K562 (cell line): ENCODE results near the gene FLT1. TPM values are rescaled to one million over a fixed set of nuclear protein-coding genes. Genes with fewer than 3 reads are reported as not detected.

Experiments used
- BCL6 ChIP-seq: fragments of 250-450 bp; sonication (Bioruptor Pico); IDR thresholded peaks from 2 replicates; pipeline ENCODE4 v1.4.0; 2020
- BHLHE40 ChIP-seq: IDR thresholded peaks from 2 replicates; pipeline ENCODE4 v1.6.1; 2011; ENCODE audit warnings: low read length, improper control_type of control experiment
- CBFA2T3 ChIP-seq: fragments of 450-650 bp; IDR thresholded peaks from 2 replicates; pipeline ENCODE4 v1.6.1; 2017
- CREBBP ChIP-seq: IDR thresholded peaks from one replicate; pipeline ENCODE4 v1.6.1; 2012; ENCODE audit warnings: low read depth, mild to moderate bottlenecking, control low read depth, inconsistent platforms, low read length
- EP300 ChIP-seq: IDR thresholded peaks from 2 replicates; pipeline ENCODE4 v1.6.1; 2012; ENCODE audit warnings: low read length, improper control_type of control experiment
- ESRRB ChIP-seq: fragments of 250-450 bp; sonication (Bioruptor Pico); IDR thresholded peaks from 2 replicates; pipeline ENCODE4 v1.5.0; 2020; ENCODE audit warnings: mild to moderate bottlenecking, moderate library complexity, borderline replicate concordance
- FOSL1 ChIP-seq: fragments of 200-800 bp; sonication (Bioruptor generic); conservative IDR thresholded peaks from 2 replicates; pipeline ENCODE4 v1.6.1; 2016; ENCODE audit warnings: missing genetic modification characterization, missing compliant biosample characterization
- IRF2 ChIP-seq: sonication (generic); formaldehyde crosslinking; IDR thresholded peaks from 2 replicates; pipeline ENCODE4 v1.8.1; 2022; ENCODE audit warnings: mild to moderate bottlenecking, missing genetic modification reagents
- MAX ChIP-seq: sonication (generic); formaldehyde crosslinking; IDR thresholded peaks from 2 replicates; pipeline ENCODE4 v1.9.0; 2022; ENCODE audit warnings: mild to moderate bottlenecking, missing genetic modification reagents
- MLLT1 ChIP-seq, 2 experiments: fragments of 450-650 bp; IDR thresholded peaks; 2 replicates each; pipeline ENCODE4 v1.6.1; 2016
- MTA2 ChIP-seq: fragments of 450-650 bp; IDR thresholded peaks from 2 replicates; pipeline ENCODE4 v1.6.1; 2016; ENCODE audit warnings: low read depth
- NR4A1 ChIP-seq, 2 experiments: fragments of 250-450 bp in 1 of 2; fragments of 450-650 bp in 1 of 2; sonication (Bioruptor Pico) in 1 of 2; IDR thresholded peaks; 2 replicates each; pipeline versions ENCODE4 v1.4.0 to v1.6.1; 2016 to 2020; ENCODE audit warnings: mild to moderate bottlenecking in 2 of 2, missing compliant biosample characterization in 1 of 2, missing genetic modification characterization in 1 of 2, moderate library complexity in 1 of 2
- RBM15 ChIP-seq: fragments of 200-400 bp; formaldehyde crosslinking; IDR thresholded peaks from 2 replicates; pipeline ENCODE4 v1.6.1; 2018; ENCODE audit warnings: mild to moderate bottlenecking, low read length, moderate library complexity; ENCODE audit not compliant: insufficient read depth
- RCOR1 ChIP-seq, 2 experiments: IDR thresholded peaks; 2 replicates each; pipeline ENCODE4 v1.6.1; 2012; ENCODE audit warnings: low read depth in 2 of 2, low read length in 2 of 2, borderline replicate concordance in 1 of 2, improper control_type of control experiment in 1 of 2
- TEAD2 ChIP-seq: fragments of 450-650 bp; IDR thresholded peaks from 2 replicates; pipeline ENCODE4 v1.6.1; 2016; ENCODE audit warnings: missing genetic modification characterization, control low read depth, missing compliant biosample characterization
- ZBTB7A ChIP-seq: IDR thresholded peaks from 2 replicates; pipeline ENCODE4 v1.6.1; 2011; ENCODE audit warnings: low read depth, mild to moderate bottlenecking, low read length, moderate library complexity, borderline replicate concordance; ENCODE audit not compliant: control insufficient read depth
- ZNF140 ChIP-seq: fragments of 250-450 bp; sonication (Bioruptor Pico); IDR thresholded peaks from 2 replicates; pipeline ENCODE4 v1.8.0; 2021; ENCODE audit warnings: moderate library complexity, mild to moderate bottlenecking, inconsistent platforms
- polyA plus RNA-seq, 8 experiments: library from polyadenylated mRNA; depleted of rRNA in 4 of 8; stranded (reverse) in 5 of 8; unstranded in 3 of 8; fragments of >200 nt; fragmentation: Nextera tagmentation in 2 of 8; fragmentation: Illumina TruSeq in 1 of 8; extraction: Ambion mirVana in 2 of 8; extraction: Trizol in 1 of 8; gene quantifications; 2 replicates each; pipeline versions ENCODE4 v1.2.1 to v1.2.3, GENCODE V29; 2011 to 2014; ENCODE audit warnings: inconsistent platforms in 1 of 8, missing spikeins in 1 of 8
- total RNA-seq, 7 experiments: library from RNA; depleted of rRNA in 6 of 7; stranded (reverse); fragments of >200 nt in 6 of 7; fragmentation: Illumina TruSeq in 2 of 7; extraction: Trizol in 2 of 7; gene quantifications; 2 replicates each; pipeline versions ENCODE4 v1.2.1 to v1.2.3, GENCODE V29; 2011 to 2021; ENCODE audit warnings: low replicate concordance in 1 of 7
- TF ChIP-seq, protein P1 (sequence below): fragments of 250-450 bp; sonication (Bioruptor Pico); IDR thresholded peaks from 2 replicates; pipeline ENCODE4 v1.5.0; 2021; ENCODE audit warnings: mild to moderate bottlenecking, moderate library complexity
- TF ChIP-seq, protein P2 (sequence below): fragments of 450-650 bp; IDR thresholded peaks from 2 replicates; pipeline ENCODE4 v1.7.0; 2016; ENCODE audit warnings: borderline replicate concordance
- TF ChIP-seq, protein P3 (sequence below): fragments of 150-350 bp; conservative IDR thresholded peaks from 2 replicates; pipeline ENCODE4 v1.6.1; 2014; ENCODE audit warnings: low read length

The FLT1 gene
- total and polyA plus RNA-seq, 9 of the 15 experiments (the other 6 are each of a cell fraction or from before 2014, with no cell fraction given), result 0.01 to 2.0 (median 0.22) TPM

- TF ChIP-seq, protein P1, sequence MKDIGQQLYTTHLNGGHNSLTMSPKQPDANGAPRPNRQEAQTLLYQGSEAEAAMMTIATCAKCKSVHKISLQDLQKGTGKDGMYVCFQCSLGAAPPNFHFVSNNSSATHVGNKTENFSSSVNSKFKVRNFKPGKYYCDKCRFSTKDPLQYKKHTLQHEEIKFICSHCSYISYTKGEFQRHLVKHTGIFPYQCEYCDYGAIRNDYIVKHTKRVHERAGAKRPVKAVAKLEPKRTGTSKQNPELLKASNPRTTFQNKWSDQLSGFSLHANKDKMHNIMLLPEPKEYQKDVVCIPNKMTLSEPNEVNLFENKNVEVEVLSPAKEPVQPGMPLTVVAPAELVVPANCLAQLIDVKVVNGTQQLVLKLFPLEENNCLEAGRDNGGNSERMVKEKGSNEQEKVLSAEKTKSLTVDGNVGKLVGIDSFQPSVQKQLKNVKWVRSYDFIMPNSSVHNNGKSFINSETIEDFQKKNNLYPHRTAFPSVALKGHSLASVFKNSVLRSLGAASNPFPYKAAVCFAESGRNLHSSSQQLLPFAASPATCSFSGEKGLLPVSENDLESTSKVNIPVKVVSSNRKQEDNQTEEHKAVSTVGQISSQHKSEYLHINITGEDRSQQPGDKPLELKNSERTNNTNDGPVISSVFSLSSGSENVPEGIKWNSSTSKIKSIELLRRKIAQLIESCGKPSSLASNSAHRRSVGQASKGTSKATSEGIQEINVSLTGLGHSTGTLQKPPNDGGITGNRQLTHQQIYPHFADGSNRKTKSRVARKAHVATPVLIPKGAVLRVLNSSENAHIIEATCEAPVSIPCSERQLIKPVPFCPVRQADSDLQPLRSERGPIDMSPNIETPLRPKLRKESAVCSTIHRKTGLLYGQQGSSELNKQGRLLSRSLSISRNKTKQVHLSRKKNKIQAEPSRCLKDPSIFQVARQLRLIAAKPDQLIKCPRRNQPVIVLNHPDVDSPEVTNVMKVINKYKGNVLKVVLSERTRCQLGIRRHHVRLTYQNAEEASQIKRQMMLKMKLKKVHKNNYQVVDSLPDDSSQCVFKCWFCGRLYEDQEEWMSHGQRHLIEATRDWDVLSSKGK (CRISPR knock-in tag), result no peak
- no peak for TF ChIP-seq ESRRB (CRISPR knock-in tag)
- TF ChIP-seq, protein P2, sequence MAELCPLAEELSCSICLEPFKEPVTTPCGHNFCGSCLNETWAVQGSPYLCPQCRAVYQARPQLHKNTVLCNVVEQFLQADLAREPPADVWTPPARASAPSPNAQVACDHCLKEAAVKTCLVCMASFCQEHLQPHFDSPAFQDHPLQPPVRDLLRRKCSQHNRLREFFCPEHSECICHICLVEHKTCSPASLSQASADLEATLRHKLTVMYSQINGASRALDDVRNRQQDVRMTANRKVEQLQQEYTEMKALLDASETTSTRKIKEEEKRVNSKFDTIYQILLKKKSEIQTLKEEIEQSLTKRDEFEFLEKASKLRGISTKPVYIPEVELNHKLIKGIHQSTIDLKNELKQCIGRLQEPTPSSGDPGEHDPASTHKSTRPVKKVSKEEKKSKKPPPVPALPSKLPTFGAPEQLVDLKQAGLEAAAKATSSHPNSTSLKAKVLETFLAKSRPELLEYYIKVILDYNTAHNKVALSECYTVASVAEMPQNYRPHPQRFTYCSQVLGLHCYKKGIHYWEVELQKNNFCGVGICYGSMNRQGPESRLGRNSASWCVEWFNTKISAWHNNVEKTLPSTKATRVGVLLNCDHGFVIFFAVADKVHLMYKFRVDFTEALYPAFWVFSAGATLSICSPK, result no peak
- TF ChIP-seq MLLT1 (IDR thresholded peaks at IDR 0.05), result no peak
- no peak for TF ChIP-seq ZBTB7A
- no peak for TF ChIP-seq CREBBP
- no peak for TF ChIP-seq ZNF140 (CRISPR knock-in tag)
- peak; percentile 76 for TF ChIP-seq MTA2
- TF ChIP-seq TEAD2 (tag), result no peak
- TF ChIP-seq IRF2 (CRISPR knock-in tag), result no peak
- peak; percentile 95 for TF ChIP-seq CBFA2T3
- TF ChIP-seq MAX (CRISPR knock-in tag), result no peak
- TF ChIP-seq RBM15, result no peak
- no peak for TF ChIP-seq BHLHE40
- peak; percentile 82 for TF ChIP-seq EP300
- peak in 1 of 2 experiments; percentile 48; a peak in 1 of 4 replicates for TF ChIP-seq RCOR1 (IDR thresholded peaks at IDR 0.05; ENCODE audit: borderline replicate concordance in 1 of 2, low read depth in 2 of 2, low read length in 2 of 2)
- TF ChIP-seq NR4A1 (CRISPR knock-in tag; IDR thresholded peaks at IDR 0.05), result no peak
- TF ChIP-seq NR4A1 (tag; IDR thresholded peaks at IDR 0.05), result no peak
- TF ChIP-seq BCL6 (CRISPR knock-in tag), result no peak
- TF ChIP-seq, protein P3, sequence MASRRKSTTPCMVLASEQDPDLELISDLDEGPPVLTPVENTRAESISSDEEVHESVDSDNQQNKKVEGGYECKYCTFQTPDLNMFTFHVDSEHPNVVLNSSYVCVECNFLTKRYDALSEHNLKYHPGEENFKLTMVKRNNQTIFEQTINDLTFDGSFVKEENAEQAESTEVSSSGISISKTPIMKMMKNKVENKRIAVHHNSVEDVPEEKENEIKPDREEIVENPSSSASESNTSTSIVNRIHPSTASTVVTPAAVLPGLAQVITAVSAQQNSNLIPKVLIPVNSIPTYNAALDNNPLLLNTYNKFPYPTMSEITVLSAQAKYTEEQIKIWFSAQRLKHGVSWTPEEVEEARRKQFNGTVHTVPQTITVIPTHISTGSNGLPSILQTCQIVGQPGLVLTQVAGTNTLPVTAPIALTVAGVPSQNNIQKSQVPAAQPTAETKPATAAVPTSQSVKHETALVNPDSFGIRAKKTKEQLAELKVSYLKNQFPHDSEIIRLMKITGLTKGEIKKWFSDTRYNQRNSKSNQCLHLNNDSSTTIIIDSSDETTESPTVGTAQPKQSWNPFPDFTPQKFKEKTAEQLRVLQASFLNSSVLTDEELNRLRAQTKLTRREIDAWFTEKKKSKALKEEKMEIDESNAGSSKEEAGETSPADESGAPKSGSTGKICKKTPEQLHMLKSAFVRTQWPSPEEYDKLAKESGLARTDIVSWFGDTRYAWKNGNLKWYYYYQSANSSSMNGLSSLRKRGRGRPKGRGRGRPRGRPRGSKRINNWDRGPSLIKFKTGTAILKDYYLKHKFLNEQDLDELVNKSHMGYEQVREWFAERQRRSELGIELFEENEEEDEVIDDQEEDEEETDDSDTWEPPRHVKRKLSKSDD, result no peak
- peak; percentile 84 for TF ChIP-seq FOSL1
Measured at GRCh38 chr13:28538932-28539331, 44.0 kb upstream of the FLT1 start (continued).
